Ishikawa (cell line): ENCODE data around the gene POC1B.

Experiments
- CEBPB ChIP-seq: IDR thresholded peaks from 2 replicates; pipeline ENCODE4 v1.6.1; 2012
- CREB1 ChIP-seq: IDR thresholded peaks from 2 replicates; pipeline ENCODE4 v1.6.1; 2012; ENCODE audit warnings: low read depth
- EGR1 ChIP-seq: IDR thresholded peaks from 2 replicates; pipeline ENCODE4 v1.6.1; 2012
- EP300 ChIP-seq: IDR thresholded peaks from 2 replicates; pipeline ENCODE4 v1.6.1; 2012; ENCODE audit warnings: borderline replicate concordance
- FOXM1 ChIP-seq: IDR thresholded peaks from 2 replicates; pipeline ENCODE4 v1.6.1; 2012; ENCODE audit warnings: low read depth, borderline replicate concordance
- MAX ChIP-seq: IDR thresholded peaks from 2 replicates; pipeline ENCODE4 v1.6.1; 2012
- NFIC ChIP-seq: IDR thresholded peaks from 2 replicates; pipeline ENCODE4 v1.6.1; 2012
- RAD21 ChIP-seq: IDR thresholded peaks from 2 replicates; pipeline ENCODE4 v1.6.1; 2012; ENCODE audit warnings: low read depth
- REST ChIP-seq: IDR thresholded peaks from 2 replicates; pipeline ENCODE4 v1.6.1; 2012; ENCODE audit warnings: low read depth, mild to moderate bottlenecking
- TAF1 ChIP-seq: IDR thresholded peaks from 2 replicates; pipeline ENCODE4 v1.6.1; 2012; ENCODE audit warnings: low read depth, mild to moderate bottlenecking
- TCF12 ChIP-seq: IDR thresholded peaks from 2 replicates; pipeline ENCODE4 v1.6.1; 2012; ENCODE audit warnings: low read depth
- TEAD4 ChIP-seq: IDR thresholded peaks from 2 replicates; pipeline ENCODE4 v1.6.1; 2012
- USF1 ChIP-seq: IDR thresholded peaks from 2 replicates; pipeline ENCODE4 v1.6.1; 2012
- YY1 ChIP-seq: IDR thresholded peaks from 2 replicates; pipeline ENCODE4 v1.6.1; 2012; ENCODE audit warnings: low read depth
- ZBTB7A ChIP-seq: IDR thresholded peaks from 2 replicates; pipeline ENCODE4 v1.6.1; 2012; ENCODE audit warnings: low read depth

Gene POC1B

GRCh38 chr12:89472508-89472907, 53.3 kb downstream of the POC1B start:
- TF ChIP-seq FOXM1 (no peak), EGR1 (no peak), RAD21 (no peak), CEBPB (no peak), MAX (no peak), NFIC (no peak), EP300 (no peak), TCF12 (no peak)

- TF ChIP-seq RAD21 = peak; percentile 80
- no peak for TF ChIP-seq REST
Observed at GRCh38 chr12:89470741-89471509, 54.9 kb downstream of the POC1B start.

GRCh38 chr12:89469361-89469760, 56.5 kb downstream of the POC1B start:
- TF ChIP-seq TAF1 = no peak
- no peak for TF ChIP-seq EGR1
- no peak for TF ChIP-seq RAD21
- no peak for TF ChIP-seq FOXM1

GRCh38 chr12:89468648-89469326, 57.1 kb downstream of the POC1B start:
- no peak for TF ChIP-seq EP300
- TF ChIP-seq TCF12 = no peak
- TF ChIP-seq TAF1 = no peak
- no peak for TF ChIP-seq RAD21
- TF ChIP-seq TEAD4 = no peak
- TF ChIP-seq NFIC = no peak
- no peak for TF ChIP-seq CREB1
- no peak for TF ChIP-seq ZBTB7A
- TF ChIP-seq CEBPB = no peak
- TF ChIP-seq MAX = no peak
- TF ChIP-seq FOXM1 = no peak
- TF ChIP-seq YY1 = no peak

GRCh38 chr12:89468017-89468416, 57.8 kb downstream of the POC1B start:
- no peak for TF ChIP-seq MAX
- TF ChIP-seq EP300 = no peak

- 0 out of 2 replicates have a peak, but pooled peaks have one; percentile 28 for TF ChIP-seq TEAD4
- no peak for TF ChIP-seq CREB1
- no peak for TF ChIP-seq CEBPB
- peak; percentile 59; the same call in 1 of the 2 replicates for TF ChIP-seq EP300
- no peak for TF ChIP-seq YY1
- TF ChIP-seq USF1 = no peak
- TF ChIP-seq EGR1 = no peak
- no peak for TF ChIP-seq ZBTB7A
- TF ChIP-seq TCF12 = peak; percentile 71
- peak; percentile 68 for TF ChIP-seq NFIC
- TF ChIP-seq TAF1 = no peak
- TF ChIP-seq RAD21 = peak; percentile 15; the same call in 1 of the 2 replicates
- TF ChIP-seq REST = no peak
- TF ChIP-seq MAX = peak; percentile 48; the same call in 1 of the 2 replicates
- peak; percentile 55; the same call in 1 of the 2 replicates for TF ChIP-seq FOXM1
Observed at GRCh38 chr12:89464974-89465592, 60.8 kb downstream of the POC1B start.
